HUES48 (cell line): ENCODE results near the gene TRPM5.

Experiments
- H3K27ac ChIP-seq: one replicate; pipeline ENCODE4 v1.7.0; 2013; ENCODE audit warnings: low read depth, low read length, inconsistent platforms
- H3K27me3 ChIP-seq: 2 replicates; pipeline ENCODE4 v1.6.1; 2013; ENCODE audit warnings: mild to moderate bottlenecking, low read length; ENCODE audit not compliant: control insufficient read depth, insufficient read depth
- H3K36me3 ChIP-seq: 2 replicates; pipeline ENCODE4 v1.6.1; 2013; ENCODE audit warnings: low read length; ENCODE audit not compliant: control insufficient read depth, insufficient read depth
- H3K4me1 ChIP-seq: 2 replicates; pipeline ENCODE4 v1.6.1; 2013; ENCODE audit warnings: mild to moderate bottlenecking, low read length; ENCODE audit not compliant: control insufficient read depth, insufficient read depth
- H3K4me3 ChIP-seq: 2 replicates; pipeline ENCODE4 v1.5.1; 2013; ENCODE audit warnings: mild to moderate bottlenecking, low read depth, low read length
- H3K9ac ChIP-seq: 2 replicates; pipeline ENCODE4 v1.6.1; 2013; ENCODE audit warnings: mild to moderate bottlenecking, low read depth, low read length, moderate library complexity
- H3K9me3 ChIP-seq: 2 replicates; pipeline ENCODE4 v1.6.1; 2013; ENCODE audit warnings: low read length; ENCODE audit not compliant: control insufficient read depth, insufficient read depth

TRPM5 gene

GRCh38 chr11:2443406-2443805 is 908 bp downstream of the TRPM5 start:
- Histone ChIP-seq H3K4me1 (no peaks in the 10 kb centered on the region), H3K9ac (no peak overlapping the region), H3K27ac (no peak overlapping the region), H3K36me3 (no peaks in the 10 kb centered on the region), H3K27me3 (peaks cover 84% of the 10 kb centered on the region), H3K4me3 (no peak overlapping the region), H3K9me3 (no peaks in the 10 kb centered on the region)

DNA sequence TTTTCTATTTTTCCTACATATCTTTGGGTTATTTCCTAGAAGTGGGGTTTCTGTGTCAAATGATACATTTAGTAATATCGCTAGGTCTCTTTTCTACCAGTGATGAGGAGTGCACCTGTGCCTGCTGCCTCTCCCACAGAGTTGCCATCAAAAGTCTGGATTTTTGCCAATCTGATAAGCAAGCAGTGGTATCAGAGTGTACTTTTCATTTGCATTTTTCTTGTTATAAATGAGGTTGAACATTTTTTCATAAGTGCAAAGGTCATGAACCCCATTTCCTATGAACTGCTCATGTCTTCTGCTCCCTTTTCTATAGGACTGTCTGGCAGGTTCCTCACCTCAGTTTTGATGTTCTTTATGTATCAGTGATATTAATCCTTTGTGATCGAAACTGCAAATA is 1.7 kb downstream of the TRPM5 start:
- Histone ChIP-seq H3K4me1 (no peaks in the 10 kb centered on the region), H3K9me3 (no peaks in the 10 kb centered on the region), H3K27ac (no peak overlapping the region), H3K9ac (no peak overlapping the region), H3K4me3 (no peak overlapping the region), H3K36me3 (no peaks in the 10 kb centered on the region), H3K27me3 (peaks cover 76% of the 10 kb centered on the region)

DNA sequence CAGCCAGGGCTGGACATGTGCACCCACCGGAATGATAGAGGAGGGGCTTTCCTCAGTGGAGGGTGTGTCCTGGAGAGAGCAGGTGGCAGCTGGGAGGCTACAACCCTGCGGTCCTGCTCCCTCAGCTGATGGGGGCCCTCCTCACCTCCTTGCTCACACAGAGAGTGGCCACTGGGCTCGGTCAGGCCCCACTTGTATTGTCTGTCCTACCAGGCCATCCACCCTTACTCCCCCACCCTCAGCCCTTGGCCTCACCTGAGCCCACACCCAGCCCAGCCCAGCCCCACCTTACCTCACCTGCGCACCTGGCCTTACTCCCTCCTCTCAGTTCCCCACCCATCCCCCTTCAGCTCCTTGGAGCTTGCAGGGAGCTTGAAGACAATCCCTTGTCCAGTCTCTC is 3.1 kb downstream of the TRPM5 start:
- H3K27me3 ChIP-seq, result peaks cover 73% of the 10 kb centered on the region
- H3K4me1 ChIP-seq, result no peaks in the 10 kb centered on the region
- H3K9ac ChIP-seq, result no peak overlapping the region
- no peaks in the 10 kb centered on the region for H3K36me3 ChIP-seq
- H3K4me3 ChIP-seq, result no peak overlapping the region
- no peak overlapping the region for H3K27ac ChIP-seq
- no peaks in the 10 kb centered on the region for H3K9me3 ChIP-seq

GRCh38 chr11:2440646-2441045 is 3.7 kb downstream of the TRPM5 start:
- no peaks in the 10 kb centered on the region for H3K4me1 ChIP-seq
- no peak overlapping the region for H3K27ac ChIP-seq
- peaks cover 68% of the 10 kb centered on the region for H3K27me3 ChIP-seq
- no peaks in the 10 kb centered on the region for H3K36me3 ChIP-seq
- no peak overlapping the region for H3K9ac ChIP-seq
- no peaks in the 10 kb centered on the region for H3K9me3 ChIP-seq
- no peak overlapping the region for H3K4me3 ChIP-seq

DNA sequence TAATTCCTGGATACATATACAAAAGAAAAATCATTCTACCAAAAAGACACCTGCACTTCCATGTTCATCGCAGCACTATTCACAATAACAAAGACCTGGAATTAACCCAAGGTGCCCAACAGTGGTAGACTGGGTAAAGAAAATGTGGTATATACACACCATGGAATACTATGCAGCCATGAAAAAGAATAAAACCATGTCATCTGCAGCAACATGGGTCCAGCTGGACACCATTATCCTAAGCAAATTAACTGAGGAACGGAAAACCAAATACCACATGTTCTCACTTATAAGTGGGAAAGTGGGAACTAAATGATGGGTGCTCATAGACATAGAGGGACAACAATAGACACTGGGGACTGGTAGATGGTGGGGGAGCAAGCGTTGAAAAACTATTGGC is 4.5 kb downstream of the TRPM5 start:
- Histone ChIP-seq H3K27ac (no peak overlapping the region), H3K9me3 (no peaks in the 10 kb centered on the region), H3K27me3 (peaks cover 62% of the 10 kb centered on the region), H3K9ac (no peak overlapping the region), H3K36me3 (no peaks in the 10 kb centered on the region), H3K4me1 (no peaks in the 10 kb centered on the region), H3K4me3 (no peak overlapping the region)

GRCh38 chr11:2437516-2437915 is 6.8 kb downstream of the TRPM5 start:
- Histone ChIP-seq H3K36me3 (no peaks in the 10 kb centered on the region), H3K4me3 (no peak overlapping the region), H3K9ac (no peak overlapping the region), H3K27me3 (peaks cover 44% of the 10 kb centered on the region), H3K27ac (no peak overlapping the region), H3K9me3 (no peaks in the 10 kb centered on the region), H3K4me1 (no peaks in the 10 kb centered on the region)

GRCh38 chr11:2436521-2437031 is 7.7 kb downstream of the TRPM5 start:
- no peak overlapping the region for H3K9ac ChIP-seq
- H3K36me3 ChIP-seq, result no peaks in the 10 kb centered on the region
- no peak overlapping the region for H3K4me3 ChIP-seq
- peaks cover 36% of the 10 kb centered on the region for H3K27me3 ChIP-seq
- no peak overlapping the region for H3K27ac ChIP-seq
- no peaks in the 10 kb centered on the region for H3K9me3 ChIP-seq
- H3K4me1 ChIP-seq, result no peaks in the 10 kb centered on the region

GRCh38 chr11:2436013-2436520 is 8.2 kb downstream of the TRPM5 start:
- Histone ChIP-seq H3K9me3 (no peaks in the 10 kb centered on the region), H3K4me1 (no peaks in the 10 kb centered on the region), H3K9ac (no peak overlapping the region), H3K27me3 (peaks cover 32% of the 10 kb centered on the region), H3K27ac (no peak overlapping the region), H3K36me3 (no peaks in the 10 kb centered on the region), H3K4me3 (no peak overlapping the region)

GRCh38 chr11:2435288-2436012 is 8.9 kb downstream of the TRPM5 start:
- Histone ChIP-seq H3K9me3 (no peaks in the 10 kb centered on the region), H3K36me3 (no peaks in the 10 kb centered on the region), H3K9ac (no peak overlapping the region), H3K27ac (no peak overlapping the region), H3K4me1 (no peaks in the 10 kb centered on the region), H3K27me3 (peaks cover 26% of the 10 kb centered on the region), H3K4me3 (no peak overlapping the region)

- Histone ChIP-seq H3K27ac (no peak overlapping the region), H3K36me3 (no peaks in the 10 kb centered on the region), H3K9me3 (no peaks in the 10 kb centered on the region), H3K27me3 (peaks cover 18% of the 10 kb centered on the region), H3K4me3 (no peak overlapping the region), H3K4me1 (no peaks in the 10 kb centered on the region), H3K9ac (no peak overlapping the region)
Measured at GRCh38 chr11:2434506-2435255, 9.6 kb downstream of the TRPM5 start.

DNA sequence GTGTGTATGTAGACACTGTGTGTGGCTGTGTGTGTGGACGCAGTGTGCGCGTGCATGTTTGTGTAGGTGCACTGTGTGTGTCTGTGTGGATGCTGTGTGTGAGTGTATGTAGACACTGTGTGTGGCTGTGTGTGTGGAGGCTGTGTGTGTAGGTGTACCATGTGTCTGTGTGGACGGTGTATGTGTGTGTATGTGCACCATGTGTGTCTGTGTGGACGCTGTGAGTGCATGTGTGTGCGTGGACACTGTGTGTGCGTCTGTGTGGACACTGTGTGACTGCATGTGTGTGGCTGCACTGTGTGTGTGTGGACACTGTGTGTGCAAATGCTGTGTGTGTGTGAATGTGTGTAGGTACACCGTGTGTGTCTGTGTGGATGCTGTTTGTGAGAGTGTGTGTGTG is 10.3 kb downstream of the TRPM5 start:
- H3K9me3 ChIP-seq, result no peaks in the 10 kb centered on the region
- H3K9ac ChIP-seq, result no peak overlapping the region
- no peaks in the 10 kb centered on the region for H3K4me1 ChIP-seq
- no peak overlapping the region for H3K27ac ChIP-seq
- peaks cover 15% of the 10 kb centered on the region for H3K27me3 ChIP-seq
- H3K36me3 ChIP-seq, result no peaks in the 10 kb centered on the region
- H3K4me3 ChIP-seq, result no peak overlapping the region
